Measurements from ENCODE around the gene G6PC2.

G6PC2 gene

DNA sequence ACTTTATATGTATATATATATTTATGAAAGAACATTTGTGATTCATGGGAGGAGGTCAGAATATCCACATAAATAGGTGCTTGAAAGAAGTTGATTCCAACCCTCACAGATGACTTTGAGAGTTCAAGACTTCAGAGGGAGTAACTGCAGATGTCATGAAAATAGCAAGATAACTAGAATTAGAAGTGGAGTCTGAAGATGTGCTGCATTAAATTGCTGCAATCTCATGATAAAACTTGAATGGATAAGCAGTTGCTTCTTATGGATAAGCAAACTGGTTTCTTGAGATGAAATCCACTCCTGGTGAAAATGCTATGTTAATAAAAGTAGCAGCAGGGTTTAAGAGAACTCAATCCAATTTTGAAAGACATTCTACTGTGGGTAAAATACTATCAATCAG is 40.2 kb downstream of the G6PC2 start:
- no peak for DNase-seq (ENCODE audit: extremely low read depth in 1 of 2, low read depth in 1 of 2)

DNA sequence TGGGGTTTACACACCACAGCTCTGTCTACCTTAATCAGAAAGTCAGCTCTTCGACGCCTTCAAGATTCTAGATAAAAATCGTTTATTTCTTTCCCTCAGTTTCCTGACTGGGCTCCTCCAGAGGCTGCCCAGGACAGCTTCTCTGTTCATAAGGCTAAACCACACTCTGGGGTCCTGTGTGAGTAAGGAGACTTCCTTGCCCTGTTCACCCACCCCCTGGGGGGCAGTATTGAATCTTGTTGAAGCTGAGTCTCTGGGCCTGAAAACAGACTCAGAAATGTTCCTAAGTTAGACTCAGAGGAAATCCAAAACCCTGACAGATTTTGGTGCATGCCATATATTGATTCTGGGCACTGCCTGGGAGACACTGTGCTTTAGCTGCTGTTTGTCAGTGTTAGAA is 43.0 kb downstream of the G6PC2 start:
- DNase-seq (ENCODE audit: extremely low read depth in 1 of 2, low read depth in 1 of 2), result no peak

DNA sequence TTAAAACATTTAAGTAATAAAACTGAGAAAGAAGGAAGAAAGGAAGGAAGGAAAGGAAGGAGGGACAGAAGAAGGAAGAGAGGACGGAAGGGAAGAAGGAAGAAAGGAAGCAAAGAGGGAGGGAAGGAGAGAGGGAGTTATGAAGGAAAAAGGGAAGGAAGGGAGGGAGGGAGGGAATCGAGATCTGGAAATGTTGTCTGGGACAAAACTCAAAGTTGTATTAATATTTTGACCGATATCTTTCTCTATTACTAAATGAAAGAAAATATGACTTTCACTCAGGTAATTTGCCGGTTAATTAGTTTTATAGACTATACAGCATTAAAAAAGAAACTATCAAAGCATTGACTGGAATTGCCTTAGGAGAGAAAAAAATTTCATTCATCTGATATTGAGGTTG is 44.4 kb downstream of the G6PC2 start:
- no peak for DNase-seq (ENCODE audit: extremely low read depth in 1 of 2, low read depth in 1 of 2)

DNA sequence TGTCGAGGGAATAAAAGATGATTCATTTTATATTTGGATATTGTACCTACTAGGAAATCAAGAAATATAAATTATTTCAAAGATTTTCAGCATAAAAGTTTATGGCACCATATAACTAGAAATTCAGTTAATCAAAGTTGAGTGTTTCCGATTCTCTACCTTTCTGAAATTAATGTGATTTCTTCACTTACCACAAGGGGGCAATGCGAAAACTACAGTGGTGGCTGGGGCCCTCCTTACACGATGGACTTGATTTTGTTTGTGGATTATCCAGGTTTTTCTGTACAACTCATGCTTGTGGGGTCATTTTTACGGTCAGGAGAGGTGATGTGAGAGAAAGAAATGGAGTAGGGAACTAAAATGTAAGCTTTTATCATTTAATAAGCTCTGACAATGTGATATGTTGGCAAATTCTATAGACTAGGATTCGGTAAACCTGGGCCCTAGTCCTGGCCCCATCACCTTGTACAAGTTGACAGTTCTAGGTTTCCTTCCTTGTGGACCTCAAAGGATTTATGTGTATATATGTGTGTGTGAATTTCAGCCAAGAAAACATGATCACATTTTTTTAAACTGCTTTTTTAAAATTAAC is 47.6 kb downstream of the G6PC2 start:
- DNase-seq (ENCODE audit: extremely low read depth in 1 of 2, low read depth in 1 of 2), result no peak

DNA sequence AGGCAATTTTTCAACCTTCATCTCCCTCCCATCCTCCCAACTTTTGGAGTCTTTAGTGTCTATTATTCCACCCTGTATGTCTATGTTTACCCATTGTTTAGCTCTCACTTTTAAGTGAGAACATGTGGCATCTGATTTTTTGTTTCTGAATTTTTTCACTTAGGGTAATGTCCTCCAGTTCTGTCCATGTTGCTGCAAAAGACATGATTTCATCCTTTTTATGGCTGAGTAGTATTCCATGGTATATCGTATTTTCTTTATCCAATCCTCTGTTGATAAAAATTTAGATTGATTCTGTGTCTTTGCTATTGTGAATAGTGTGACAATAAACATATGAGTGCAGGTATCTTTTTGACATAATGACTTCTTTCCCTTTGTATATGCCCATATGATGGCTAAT is 48.2 kb downstream of the G6PC2 start:
- DNase-seq (ENCODE audit: extremely low read depth in 1 of 2, low read depth in 1 of 2), result no peak

DNA sequence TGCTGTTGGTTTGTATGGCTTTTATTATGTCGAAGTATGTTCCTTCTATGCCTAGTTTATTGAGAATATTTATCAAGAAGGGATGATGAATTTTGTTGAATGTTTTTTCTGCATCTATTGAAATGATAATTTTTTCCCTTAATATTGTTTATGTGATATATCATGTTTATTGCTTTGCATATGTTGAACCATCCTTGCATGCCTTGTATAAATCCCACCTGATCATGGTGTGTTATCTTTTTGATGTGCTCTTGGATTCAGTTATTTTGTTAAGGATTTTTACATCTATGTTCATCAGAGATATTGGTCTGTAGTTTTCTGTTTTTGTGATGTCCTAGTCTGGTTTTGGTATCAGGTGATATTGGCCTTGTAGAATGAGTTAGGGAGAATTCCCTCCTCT is 50.8 kb downstream of the G6PC2 start:
- no peak for DNase-seq (ENCODE audit: extremely low read depth in 1 of 2, low read depth in 1 of 2)

DNA sequence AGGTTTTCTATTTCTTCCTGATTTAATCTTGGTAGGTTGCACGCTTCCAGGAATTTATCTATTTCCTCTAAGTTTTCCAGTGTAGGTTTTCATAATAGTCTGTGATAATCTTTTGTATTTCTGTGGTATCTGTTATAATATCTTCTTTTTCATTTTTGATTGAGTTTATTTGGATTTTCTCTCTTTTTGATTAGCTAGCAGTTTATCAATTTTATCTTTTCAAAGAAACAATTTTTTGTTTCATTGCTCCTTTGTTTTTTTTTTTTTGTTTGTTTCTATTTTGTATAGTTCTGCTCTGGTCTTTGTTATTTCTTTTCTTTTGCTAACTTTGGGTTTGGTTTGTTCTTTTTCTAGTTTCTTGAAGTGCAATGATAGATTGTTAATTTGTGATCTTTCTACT is 51.3 kb downstream of the G6PC2 start:
- no peak for DNase-seq (ENCODE audit: extremely low read depth in 1 of 2, low read depth in 1 of 2)

DNA sequence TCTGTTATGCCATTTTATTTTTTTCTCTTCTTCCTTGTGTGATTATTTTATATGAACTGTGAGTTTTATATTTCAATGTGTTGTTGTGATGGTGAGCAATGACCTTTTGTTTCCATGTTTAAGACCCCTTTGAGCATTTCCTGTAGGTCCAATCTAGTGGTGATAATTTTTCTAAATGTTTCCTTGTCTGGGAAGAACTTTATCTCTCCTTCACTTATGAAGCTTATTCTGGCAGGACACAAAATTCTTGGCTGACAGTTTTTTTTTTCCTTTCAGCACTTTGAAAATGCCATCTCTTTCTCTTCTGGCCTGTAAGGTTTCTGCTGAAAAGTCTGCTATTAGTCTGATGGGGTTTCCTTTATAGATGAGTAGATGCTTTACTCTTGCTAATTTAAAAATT is 53.2 kb downstream of the G6PC2 start:
- DNase-seq (ENCODE audit: extremely low read depth in 1 of 2, low read depth in 1 of 2), result no peak

DNA sequence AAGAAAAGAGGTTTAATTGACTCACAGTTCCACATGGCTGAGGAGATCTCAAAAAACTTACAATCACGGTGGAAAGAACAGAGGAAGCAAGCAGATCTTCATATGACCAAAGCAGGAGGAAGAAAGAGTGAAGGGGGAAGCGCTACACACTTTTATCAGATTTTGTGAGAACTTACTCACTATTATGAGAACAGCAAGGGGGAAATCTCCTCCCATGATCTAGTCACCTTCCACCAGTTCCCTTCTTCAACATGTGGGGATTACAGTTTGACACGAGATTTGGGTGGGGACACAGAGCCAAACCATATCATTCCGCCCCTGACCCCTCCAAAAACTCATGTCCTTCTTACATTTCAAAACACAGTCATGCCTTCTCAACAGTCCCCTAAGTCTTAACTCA is 54.2 kb downstream of the G6PC2 start:
- no peak for DNase-seq (ENCODE audit: extremely low read depth in 1 of 2, low read depth in 1 of 2)

DNA sequence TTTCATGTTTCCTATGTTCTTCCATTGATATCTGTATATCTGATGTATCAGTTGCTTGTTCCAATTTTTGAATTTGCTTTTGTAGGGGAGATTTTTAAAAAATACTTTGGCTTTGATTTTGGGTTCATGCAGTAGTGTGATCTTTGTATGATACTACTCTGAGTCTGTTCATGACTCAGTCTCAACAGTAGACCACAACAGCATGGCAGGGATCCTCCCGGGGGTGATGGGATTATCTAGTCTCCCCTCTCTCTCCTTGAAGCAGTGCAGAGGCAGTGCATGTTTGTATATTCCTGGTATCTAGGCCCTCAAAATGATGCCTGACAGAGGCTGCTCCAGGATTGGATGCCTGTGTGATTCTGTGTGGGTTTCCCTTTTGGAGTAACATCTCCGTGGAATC is 55.3 kb downstream of the G6PC2 start:
- no peak for DNase-seq (ENCODE audit: extremely low read depth in 1 of 2, low read depth in 1 of 2)

Measured in activated CD8-positive, alpha-beta memory T cell treated with anti-CD3 and anti-CD28 coated beads for 1 hour (primary cell).